CD4-positive, CD25-positive, alpha-beta regulatory T cell (primary cell): ENCODE results near the gene SOWAHA. TPM values are rescaled to one million over a fixed set of nuclear protein-coding genes. Genes with fewer than 3 reads are reported as not detected.

Experiments
- ATAC-seq, 2 donors: fragments of 150-1000 bp; cut with Tn5 transposase; one replicate each; pipeline ENCODE4 v1.10.0; 2021; ENCODE audit warnings: low read depth in 2 of 2, moderate number of reproducible peaks in 2 of 2, moderate library complexity in 1 of 2
- DNase-seq, 3 donors: peaks; one replicate each; pipeline versions ENCODE4 v3.0.0 to v3.0.0-alpha.2; 2012 to 2022; ENCODE audit warnings: mixed read lengths in 1 of 3
- H3K27ac ChIP-seq: one replicate; pipeline ENCODE4 v1.7.0; 2013; ENCODE audit warnings: mild to moderate bottlenecking, low read length; ENCODE audit not compliant: insufficient read depth, poor library complexity, severe bottlenecking
- H3K27me3 ChIP-seq: one replicate; pipeline ENCODE4 v1.7.0; 2013; ENCODE audit warnings: low read length; ENCODE audit not compliant: control insufficient read depth, insufficient read depth
- H3K36me3 ChIP-seq: one replicate; pipeline ENCODE4 v1.7.0; 2013; ENCODE audit warnings: mild to moderate bottlenecking, low read length, moderate library complexity; ENCODE audit not compliant: control insufficient read depth, insufficient read depth
- H3K4me1 ChIP-seq: 2 replicates; pipeline ENCODE4 v1.7.0; 2013; ENCODE audit warnings: mild to moderate bottlenecking, low read length; ENCODE audit not compliant: insufficient read depth, control insufficient read depth, poor library complexity, severe bottlenecking
- H3K4me3 ChIP-seq: one replicate; pipeline ENCODE4 v1.7.0; 2013; ENCODE audit warnings: low read depth, mild to moderate bottlenecking, low read length, moderate library complexity
- H3K9me3 ChIP-seq, 2 experiments: 1 replicate in 1 of 2; 2 replicates in 1 of 2; pipeline ENCODE4 v1.7.0; 2013; ENCODE audit warnings: low read length in 2 of 2, mild to moderate bottlenecking in 1 of 2, moderate library complexity in 1 of 2; ENCODE audit not compliant: control insufficient read depth in 2 of 2
- H3K27ac Mint-ChIP-seq, 3 donors: one replicate each; pipeline ENCODE4 v1.8.0; 2020 to 2022; ENCODE audit warnings: mild to moderate bottlenecking in 3 of 3, mixed read lengths in 3 of 3, moderate library complexity in 2 of 3
- H3K27me3 Mint-ChIP-seq: one replicate; pipeline ENCODE4 v1.8.0; 2022; ENCODE audit warnings: mild to moderate bottlenecking, mixed read lengths
- H3K36me3 Mint-ChIP-seq: one replicate; pipeline ENCODE4 v1.8.0; 2020; ENCODE audit warnings: mixed read lengths
- H3K4me1 Mint-ChIP-seq, 4 donors: one replicate each; pipeline ENCODE4 v1.8.0; 2020 to 2022; ENCODE audit warnings: mixed read lengths in 4 of 4, mild to moderate bottlenecking in 1 of 4
- H3K4me3 Mint-ChIP-seq, 4 donors: one replicate each; pipeline ENCODE4 v1.8.0; 2020 to 2022; ENCODE audit warnings: mild to moderate bottlenecking in 4 of 4, mixed read lengths in 4 of 4, moderate library complexity in 3 of 4
- H3K9me3 Mint-ChIP-seq, 7 donors: one replicate each; pipeline ENCODE4 v1.8.0; 2020 to 2022; ENCODE audit warnings: mixed read lengths in 7 of 7, mild to moderate bottlenecking in 3 of 7, moderate library complexity in 2 of 7
- polyA plus RNA-seq, 4 donors: library from polyadenylated mRNA; unstranded; fragments of 300-500 nt; fragmentation: Illumina TruSeq; gene quantifications; one replicate each; pipeline ENCODE4 v1.2.3, GENCODE V29; 2021
- total RNA-seq: library from RNA; stranded (reverse); gene quantifications from one replicate; pipeline ENCODE4 v1.2.3, GENCODE V29; 2022

SOWAHA gene
- total and polyA plus RNA-seq, 5 donors from 2014 or later = not detected

GRCh38 chr5:132779961-132780360 lies 33.1 kb upstream of the SOWAHA start:
- Histone ChIP-seq H3K9me3 (no peaks in the 10 kb centered on the region), H3K27ac (no peak overlapping the region), H3K36me3 (no peaks in the 10 kb centered on the region), H3K4me3 (no peak overlapping the region), H3K4me1 (peaks cover 18% of the 10 kb centered on the region), H3K27me3 (peaks cover 31% of the 10 kb centered on the region)
- H3K4me1 Mint-ChIP-seq = peaks cover 12 to 29% (median 17%) of the 10 kb centered on the region in 4 donors
- H3K9me3 Mint-ChIP-seq = peaks cover 0 to 5% (median 0%) of the 10 kb centered on the region in 7 donors
- H3K27ac Mint-ChIP-seq = no peak overlapping the region
- H3K4me3 Mint-ChIP-seq = peak overlapping the region in 1 of 4 donors; percentile 35
- H3K36me3 Mint-ChIP-seq = no peaks in the 10 kb centered on the region
- H3K27me3 Mint-ChIP-seq = peaks cover 61% of the 10 kb centered on the region
- no peak for DNase-seq
- ATAC-seq = no peak

GRCh38 chr5:132780577-132780976 lies 32.5 kb upstream of the SOWAHA start:
- H3K4me3 Mint-ChIP-seq = peak overlapping the region in 1 of 4 donors; percentile 75
- Histone ChIP-seq H3K4me1 (peaks cover 18% of the 10 kb centered on the region), H3K9me3 (no peaks in the 10 kb centered on the region), H3K27me3 (peaks cover 36% of the 10 kb centered on the region), H3K4me3 (no peak overlapping the region), H3K27ac (no peak overlapping the region), H3K36me3 (no peaks in the 10 kb centered on the region)
- H3K27ac Mint-ChIP-seq = no peak overlapping the region
- DNase-seq (no peak), ATAC-seq (no peak)
- peaks cover 68% of the 10 kb centered on the region for H3K27me3 Mint-ChIP-seq
- no peaks in the 10 kb centered on the region for H3K36me3 Mint-ChIP-seq
- peaks cover 0 to 5% (median 0%) of the 10 kb centered on the region in 7 donors for H3K9me3 Mint-ChIP-seq
- peaks cover 10 to 25% (median 17%) of the 10 kb centered on the region in 4 donors for H3K4me1 Mint-ChIP-seq

- no peaks in the 10 kb centered on the region for H3K36me3 Mint-ChIP-seq
Observed at GRCh38 chr5:132781029-132781428, 32.1 kb upstream of the SOWAHA start.

GRCh38 chr5:132782101-132782500 lies 31.0 kb upstream of the SOWAHA start:
- H3K4me3 Mint-ChIP-seq = no peak overlapping the region
- H3K27me3 ChIP-seq = peaks cover 36% of the 10 kb centered on the region
- DNase-seq (no peak), ATAC-seq (no peak)
- no peaks in the 10 kb centered on the region for H3K36me3 Mint-ChIP-seq
- peaks cover 10% of the 10 kb centered on the region for H3K4me1 ChIP-seq
- H3K4me3 ChIP-seq = no peak overlapping the region
- H3K27me3 Mint-ChIP-seq = peaks cover 72% of the 10 kb centered on the region
- H3K9me3 Mint-ChIP-seq = peaks cover 0 to 5% (median 0%) of the 10 kb centered on the region in 7 donors
- H3K27ac Mint-ChIP-seq = peak overlapping the region in 1 of 3 donors; percentile 40
- H3K36me3 ChIP-seq = no peaks in the 10 kb centered on the region
- no peaks in the 10 kb centered on the region for H3K9me3 ChIP-seq
- no peak overlapping the region for H3K27ac ChIP-seq
- peaks cover 7 to 20% (median 13%) of the 10 kb centered on the region in 4 donors for H3K4me1 Mint-ChIP-seq

More at GRCh38 chr5:132781029-132781428, 32.1 kb upstream of the SOWAHA start:
- Mint-ChIP-seq H3K27ac (no peak overlapping the region), H3K4me3 (peak overlapping the region in 1 of 4 donors; percentile 75), H3K27me3 (peaks cover 69% of the 10 kb centered on the region), H3K9me3 (peaks cover 0 to 5% (median 0%) of the 10 kb centered on the region in 7 donors), H3K4me1 (peaks cover 7 to 23% (median 14%) of the 10 kb centered on the region in 4 donors)
- DNase-seq = no peak
- no peaks in the 10 kb centered on the region for H3K36me3 ChIP-seq
- no peak overlapping the region for H3K4me3 ChIP-seq
- no peak overlapping the region for H3K27ac ChIP-seq
- H3K27me3 ChIP-seq = peaks cover 36% of the 10 kb centered on the region
- no peaks in the 10 kb centered on the region for H3K9me3 ChIP-seq
- ATAC-seq = no peak
- H3K4me1 ChIP-seq = peaks cover 17% of the 10 kb centered on the region

GRCh38 chr5:132785365-132785764 lies 27.7 kb upstream of the SOWAHA start:
- H3K27ac Mint-ChIP-seq = no peak overlapping the region
- H3K27ac ChIP-seq = no peak overlapping the region
- H3K9me3 Mint-ChIP-seq = peaks cover 0 to 1% (median 0%) of the 10 kb centered on the region in 7 donors
- H3K4me3 ChIP-seq = no peak overlapping the region
- H3K27me3 Mint-ChIP-seq = peaks cover 65% of the 10 kb centered on the region
- H3K36me3 Mint-ChIP-seq = no peaks in the 10 kb centered on the region
- DNase-seq (no peak), ATAC-seq (no peak)
- H3K36me3 ChIP-seq = no peaks in the 10 kb centered on the region
- H3K4me1 ChIP-seq = no peaks in the 10 kb centered on the region
- peaks cover 2 to 11% (median 7%) of the 10 kb centered on the region in 4 donors for H3K4me1 Mint-ChIP-seq
- peaks cover 23% of the 10 kb centered on the region for H3K27me3 ChIP-seq
- no peaks in the 10 kb centered on the region for H3K9me3 ChIP-seq
- H3K4me3 Mint-ChIP-seq = no peak overlapping the region

- Mint-ChIP-seq H3K9me3 (peaks cover 0 to under 1% (median 0%) of the 10 kb centered on the region in 7 donors), H3K4me3 (no peak overlapping the region), H3K4me1 (peaks cover under 1 to 10% (median 4%) of the 10 kb centered on the region in 4 donors), H3K27ac (no peak overlapping the region), H3K36me3 (no peaks in the 10 kb centered on the region), H3K27me3 (peaks cover 64% of the 10 kb centered on the region)
- no peak overlapping the region for H3K27ac ChIP-seq
- H3K4me1 ChIP-seq = no peaks in the 10 kb centered on the region
- H3K4me3 ChIP-seq = no peak overlapping the region
- no peaks in the 10 kb centered on the region for H3K36me3 ChIP-seq
- DNase-seq (no peak), ATAC-seq (no peak)
- peaks cover 19% of the 10 kb centered on the region for H3K27me3 ChIP-seq
- H3K9me3 ChIP-seq = no peaks in the 10 kb centered on the region
Observed at GRCh38 chr5:132785864-132786263, 27.2 kb upstream of the SOWAHA start.

- Histone ChIP-seq H3K27me3 (peaks cover 16% of the 10 kb centered on the region), H3K36me3 (no peaks in the 10 kb centered on the region), H3K4me1 (no peaks in the 10 kb centered on the region), H3K27ac (no peak overlapping the region), H3K4me3 (no peak overlapping the region), H3K9me3 (no peaks in the 10 kb centered on the region)
- no peak overlapping the region for H3K4me3 Mint-ChIP-seq
- H3K27ac Mint-ChIP-seq = no peak overlapping the region
- DNase-seq (no peak), ATAC-seq (no peak)
- H3K27me3 Mint-ChIP-seq = peaks cover 57% of the 10 kb centered on the region
- H3K9me3 Mint-ChIP-seq = no peaks in the 10 kb centered on the region
- H3K4me1 Mint-ChIP-seq = peaks cover 0 to 3% (median 0%) of the 10 kb centered on the region in 4 donors
- H3K36me3 Mint-ChIP-seq = no peaks in the 10 kb centered on the region
Observed at GRCh38 chr5:132787076-132787475, 26.0 kb upstream of the SOWAHA start.

- H3K27ac ChIP-seq = no peak overlapping the region
- H3K4me1 ChIP-seq = no peaks in the 10 kb centered on the region
- H3K4me1 Mint-ChIP-seq = peaks cover 0 to 3% (median 0%) of the 10 kb centered on the region in 4 donors
Observed at GRCh38 chr5:132788508-132788907, 24.6 kb upstream of the SOWAHA start.

More at GRCh38 chr5:132788508-132788907, 24.6 kb upstream of the SOWAHA start:
- Mint-ChIP-seq H3K9me3 (no peaks in the 10 kb centered on the region), H3K4me3 (no peak overlapping the region), H3K27me3 (peaks cover 57% of the 10 kb centered on the region), H3K27ac (no peak overlapping the region), H3K36me3 (no peaks in the 10 kb centered on the region)
- Histone ChIP-seq H3K4me3 (no peak overlapping the region), H3K36me3 (no peaks in the 10 kb centered on the region), H3K9me3 (no peaks in the 10 kb centered on the region), H3K27me3 (peaks cover 13% of the 10 kb centered on the region)
- ATAC-seq = no peak
- DNase-seq = no peak
